GM12865 (cell line): Measurements from ENCODE around the gene PHLDB2.

ENCODE experiments used
- DNase-seq: peaks from one replicate; pipeline ENCODE4 v3.0.0; 2010; ENCODE audit warnings: low read depth
- H3K4me3 ChIP-seq: 2 replicates; pipeline ENCODE4 v1.5.1; 2011; ENCODE audit warnings: mild to moderate bottlenecking, low read depth, low read length, control low read depth
- CTCF ChIP-seq: IDR thresholded peaks from 2 replicates; pipeline ENCODE4 v1.5.1; 2011; ENCODE audit warnings: low read length, control low read depth, low read depth, inconsistent platforms; ENCODE audit not compliant: insufficient read depth; ENCODE audit errors: missing control alignments

Gene PHLDB2

GRCh38 chr3:111848283-111848682 is 10.8 kb upstream of the PHLDB2 start:
- DNase-seq = no peak
- no peak for TF ChIP-seq CTCF
- no peak overlapping the region for H3K4me3 ChIP-seq

- H3K4me3 ChIP-seq = no peak overlapping the region
- no peak for TF ChIP-seq CTCF
- DNase-seq = no peak
These were observed 10.3 kb upstream of the PHLDB2 start for GRCh38 chr3:111848778-111849177.

GRCh38 chr3:111850537-111850936 is 8.5 kb upstream of the PHLDB2 start:
- no peak for DNase-seq
- no peak overlapping the region for H3K4me3 ChIP-seq
- no peak for TF ChIP-seq CTCF

- no peak overlapping the region for H3K4me3 ChIP-seq
- no peak for TF ChIP-seq CTCF
- DNase-seq = no peak
These were observed 7.5 kb upstream of the PHLDB2 start for GRCh38 chr3:111851511-111851954.

- DNase-seq = no peak
- no peak overlapping the region for H3K4me3 ChIP-seq
- TF ChIP-seq CTCF = no peak
These were observed 6.5 kb upstream of the PHLDB2 start for GRCh38 chr3:111852540-111852939.

- no peak for DNase-seq
- no peak for TF ChIP-seq CTCF
- no peak overlapping the region for H3K4me3 ChIP-seq
These were observed 6.0 kb upstream of the PHLDB2 start for GRCh38 chr3:111853068-111853467.

GRCh38 chr3:111854990-111855389 is 4.1 kb upstream of the PHLDB2 start:
- no peak overlapping the region for H3K4me3 ChIP-seq
- no peak for DNase-seq
- no peak for TF ChIP-seq CTCF
